NCI-H226 (cell line): Measurements from ENCODE around the gene PNRC2.
A peak's percentile ranks its signal among the peaks of the same experiment; 100 is the strongest.

Experiments
- DNase-seq: peaks from one replicate; pipeline ENCODE4 v3.0.0-alpha.2; 2015

Gene PNRC2, protein sequence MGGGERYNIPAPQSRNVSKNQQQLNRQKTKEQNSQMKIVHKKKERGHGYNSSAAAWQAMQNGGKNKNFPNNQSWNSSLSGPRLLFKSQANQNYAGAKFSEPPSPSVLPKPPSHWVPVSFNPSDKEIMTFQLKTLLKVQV

DNA sequence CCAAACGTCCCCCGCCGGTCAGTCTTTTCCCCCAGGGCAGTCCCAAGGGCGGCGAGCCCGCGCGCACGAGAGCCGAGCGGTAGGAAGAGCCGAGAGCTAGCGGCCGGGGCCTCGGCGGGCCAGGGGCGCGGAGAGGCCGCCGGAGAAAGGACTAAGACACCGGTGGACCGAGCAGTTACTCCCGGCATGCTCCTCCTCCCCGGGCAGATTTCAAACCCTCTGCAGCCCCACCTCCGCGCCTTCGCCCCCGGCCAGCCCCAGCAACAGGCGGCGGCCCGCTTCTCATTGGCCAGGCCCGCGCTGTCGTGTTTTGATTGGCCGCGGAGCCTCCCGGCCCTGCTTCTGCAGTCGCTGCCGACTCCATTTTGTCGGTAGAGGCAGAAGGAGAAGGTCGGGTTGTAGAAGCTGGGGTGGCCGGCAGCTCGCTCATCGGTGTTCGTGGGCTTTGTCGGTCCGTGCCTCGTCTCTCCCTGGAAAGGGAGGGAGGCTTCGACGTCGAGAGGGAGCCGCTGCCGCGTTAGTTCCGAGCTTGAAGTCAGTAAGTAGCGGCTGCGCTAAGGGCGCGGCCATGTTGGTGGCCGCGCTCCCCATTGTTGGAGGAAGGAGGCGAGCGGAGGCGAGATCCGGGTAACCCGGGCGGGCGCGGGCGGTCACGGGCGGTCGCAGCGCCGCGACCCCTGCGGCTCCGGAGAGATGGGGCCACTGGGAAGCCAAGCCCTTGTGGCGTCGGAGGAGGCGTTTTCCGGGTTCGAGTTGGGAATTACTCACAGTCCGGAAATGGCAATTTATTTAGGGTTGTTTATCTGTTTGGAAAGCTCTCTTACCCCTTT lies at the start of gene PNRC2:
Gene PNRC2, plus strand, starts transcription at position 368 of the 830 bp plus-strand sequence. CDS start 1,630 bp downstream, outside the sequence.
- peak; percentile 97 for DNase-seq

DNA sequence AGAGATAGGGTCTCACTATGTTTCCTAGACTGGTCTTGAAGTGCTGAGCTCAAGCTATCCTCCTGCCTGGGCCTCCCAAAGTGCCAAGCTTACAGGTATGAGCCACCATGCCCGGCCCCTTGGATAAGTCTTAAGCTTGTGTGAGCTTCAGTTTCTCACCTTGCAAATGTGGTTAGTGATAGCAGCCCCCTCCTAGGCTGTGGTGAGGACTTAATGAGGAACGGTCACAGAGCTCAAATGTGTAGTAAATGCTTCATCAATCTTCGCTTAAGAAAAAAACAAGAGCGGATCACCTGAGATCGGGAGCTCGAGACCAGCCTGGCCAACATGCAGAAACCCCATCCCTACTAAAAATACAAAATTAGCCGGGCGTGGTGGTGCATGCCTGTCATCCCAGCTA lies 49.5 kb upstream of the PNRC2 start:
- no peak for DNase-seq

DNA sequence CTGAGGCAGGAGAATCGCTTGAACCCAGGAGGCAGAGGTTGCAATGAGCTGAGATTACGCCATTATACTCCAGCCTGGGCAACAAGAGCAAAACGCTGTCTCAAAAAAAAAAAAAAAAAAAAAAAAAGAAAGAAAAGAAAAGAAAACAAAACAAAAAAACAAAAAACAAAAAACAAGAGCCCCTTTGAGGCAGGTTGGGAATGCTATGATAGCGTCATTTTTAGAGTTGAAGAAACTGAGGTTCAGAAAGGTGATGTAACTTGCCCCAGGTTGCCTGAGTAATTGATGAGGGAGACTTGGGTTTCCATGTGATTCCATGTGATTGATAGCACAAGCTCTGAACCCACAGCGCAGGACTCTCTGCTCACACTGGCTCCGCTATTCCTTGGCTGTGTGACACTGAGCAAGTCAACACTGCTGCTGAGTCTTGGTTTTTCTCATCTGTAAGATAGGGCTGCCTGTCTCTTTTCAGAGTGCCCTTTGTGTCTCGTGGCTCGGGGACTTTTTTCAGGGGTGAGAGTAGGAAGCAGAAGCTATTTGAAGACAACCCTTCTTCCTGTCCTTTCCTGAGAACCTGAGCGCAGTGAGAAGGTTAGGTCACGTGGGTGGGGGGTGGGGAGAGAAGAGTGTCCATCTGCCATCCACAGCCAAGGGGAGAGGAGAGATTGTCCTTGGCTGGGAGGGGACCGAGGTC lies 48.9 kb upstream of the PNRC2 start:
- DNase-seq, result no peak

DNA sequence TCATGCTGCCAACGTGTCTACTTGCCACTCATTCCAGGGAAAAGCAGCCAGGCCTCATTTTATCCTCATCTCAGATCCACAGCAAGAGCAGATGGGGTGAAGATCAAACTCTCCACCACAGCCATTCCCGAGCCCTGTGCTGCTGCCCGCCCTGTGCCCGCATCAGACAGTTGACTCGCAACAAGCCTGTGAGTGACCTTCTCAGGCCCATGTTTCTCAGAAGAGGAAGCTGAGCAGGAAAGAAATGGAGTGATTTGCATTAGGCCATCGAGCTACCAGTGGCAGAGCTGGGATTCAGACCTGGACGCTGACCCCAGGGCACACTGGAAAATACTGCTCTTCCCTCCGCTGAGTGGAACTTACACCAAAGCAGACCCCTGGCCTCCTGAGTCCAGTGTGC lies 47.7 kb upstream of the PNRC2 start:
- no peak for DNase-seq

DNA sequence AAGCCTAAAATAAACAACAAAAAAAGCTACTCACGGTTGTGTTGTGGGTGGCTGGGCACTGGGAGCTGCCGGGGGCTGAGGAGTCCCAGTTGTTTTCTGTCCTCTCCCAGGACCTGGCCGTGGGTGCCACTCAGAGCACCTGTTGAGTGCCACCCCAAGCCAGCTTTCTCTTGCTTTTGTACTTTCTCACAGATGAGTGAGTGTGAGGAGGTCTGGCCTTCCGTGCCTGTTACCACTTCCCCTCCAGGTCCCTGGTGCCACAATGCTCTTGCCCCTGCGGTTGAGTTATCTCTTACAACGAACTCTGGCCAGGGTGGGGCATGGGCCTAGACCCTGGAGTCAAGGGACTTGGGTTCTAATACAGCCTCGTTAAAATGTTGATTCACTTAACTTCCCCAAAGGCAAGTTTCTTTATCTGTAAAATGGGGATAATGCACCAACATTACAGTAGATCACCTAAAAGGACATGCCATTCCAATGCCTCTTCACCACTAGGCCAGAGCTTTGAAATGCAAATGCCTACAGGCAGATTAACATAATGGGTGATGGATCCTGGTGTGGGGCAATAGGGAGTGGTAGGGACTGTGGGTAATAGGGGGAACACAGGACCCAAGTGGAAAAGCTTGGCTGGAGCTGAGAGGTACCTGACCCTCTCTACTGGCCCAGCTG lies 46.3 kb upstream of the PNRC2 start, which contains the start of gene CNR2:
Gene CNR2, minus strand, starts transcription at position 151 of the 669 bp plus-strand sequence. CDS start 37,745 bp downstream, outside the sequence.
- no peak for DNase-seq

DNA sequence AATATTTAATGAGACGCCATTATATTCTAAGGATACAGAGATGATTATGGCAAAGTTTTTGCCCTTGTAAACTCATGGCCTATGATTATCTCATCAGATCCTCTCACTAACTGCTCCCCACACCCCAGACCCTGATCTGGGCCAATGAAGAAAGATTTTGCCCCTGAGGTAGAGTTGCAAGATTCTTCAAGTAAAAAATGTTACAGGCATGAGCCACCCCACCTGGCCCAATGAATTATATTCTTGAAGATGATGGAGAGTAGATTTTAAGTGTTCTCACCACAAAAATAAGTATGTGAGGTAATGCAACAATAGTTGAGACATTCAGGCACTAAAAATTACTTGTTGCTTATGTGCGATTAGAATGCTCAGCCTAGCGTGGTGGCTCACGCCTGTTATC lies 44.7 kb upstream of the PNRC2 start:
- no peak for DNase-seq

DNA sequence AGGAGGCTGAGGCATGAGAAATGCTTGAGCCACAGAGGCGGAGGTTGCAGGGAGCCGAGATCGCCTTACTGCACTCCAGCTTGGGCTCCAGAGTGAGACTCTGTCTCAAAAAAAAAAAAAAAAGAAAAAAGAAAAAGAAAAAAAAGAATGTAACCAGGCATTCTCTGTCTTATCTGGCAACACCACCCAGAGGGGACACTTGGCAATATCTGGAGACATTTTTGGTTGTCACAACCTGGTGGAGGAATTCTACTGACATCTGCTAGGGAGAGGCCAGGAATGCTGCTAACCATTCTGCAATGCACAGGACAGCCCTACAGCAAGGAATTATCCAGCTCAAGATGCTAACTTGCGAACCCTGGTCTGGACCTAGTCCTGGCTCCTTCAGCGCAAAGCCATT lies 44.2 kb upstream of the PNRC2 start:
- no peak for DNase-seq

DNA sequence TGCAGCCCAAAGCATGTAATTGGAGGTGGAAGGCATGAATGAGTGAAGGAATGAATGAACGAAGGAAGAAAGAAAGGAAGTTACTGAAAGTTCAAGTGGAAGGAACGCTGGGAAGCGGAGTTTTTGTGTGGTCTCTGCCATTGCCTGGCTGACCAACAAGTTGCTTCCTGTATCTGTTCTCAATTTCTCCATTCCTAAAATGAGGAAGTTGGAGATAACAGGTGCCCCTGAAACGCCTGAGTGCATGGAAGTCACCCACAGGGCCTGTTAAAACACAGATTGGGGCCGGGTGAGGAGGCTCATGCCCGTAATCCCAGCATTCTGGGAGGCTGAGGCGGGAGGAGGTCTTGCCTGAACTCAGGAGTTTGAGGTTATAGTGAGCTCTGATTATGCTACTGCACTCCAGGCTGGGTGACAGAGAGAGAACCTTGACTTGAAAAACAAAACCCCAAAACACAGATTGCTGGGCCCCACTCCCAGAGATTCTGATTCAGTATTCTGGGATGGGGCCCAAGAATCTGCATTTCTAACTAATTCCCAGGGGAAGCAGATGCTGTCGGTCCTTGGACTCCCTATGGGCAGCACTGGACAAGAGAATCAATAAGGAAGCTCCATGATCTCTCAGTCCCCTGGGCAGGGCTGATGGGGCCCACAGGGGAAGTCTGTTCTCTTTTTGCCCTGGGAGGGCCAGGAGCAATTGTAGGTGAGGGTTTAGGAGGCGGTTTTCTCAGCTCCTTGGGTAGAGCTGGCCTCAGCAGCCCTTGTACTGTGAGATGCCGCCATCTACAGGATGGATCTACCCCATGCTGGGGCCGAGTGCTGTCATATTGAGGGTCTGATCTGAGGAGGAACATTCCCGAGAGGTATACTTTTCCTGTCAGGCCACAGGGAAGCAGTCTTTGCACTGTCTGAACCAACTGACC lies 43.2 kb upstream of the PNRC2 start:
- DNase-seq, result peak; percentile 49

DNA sequence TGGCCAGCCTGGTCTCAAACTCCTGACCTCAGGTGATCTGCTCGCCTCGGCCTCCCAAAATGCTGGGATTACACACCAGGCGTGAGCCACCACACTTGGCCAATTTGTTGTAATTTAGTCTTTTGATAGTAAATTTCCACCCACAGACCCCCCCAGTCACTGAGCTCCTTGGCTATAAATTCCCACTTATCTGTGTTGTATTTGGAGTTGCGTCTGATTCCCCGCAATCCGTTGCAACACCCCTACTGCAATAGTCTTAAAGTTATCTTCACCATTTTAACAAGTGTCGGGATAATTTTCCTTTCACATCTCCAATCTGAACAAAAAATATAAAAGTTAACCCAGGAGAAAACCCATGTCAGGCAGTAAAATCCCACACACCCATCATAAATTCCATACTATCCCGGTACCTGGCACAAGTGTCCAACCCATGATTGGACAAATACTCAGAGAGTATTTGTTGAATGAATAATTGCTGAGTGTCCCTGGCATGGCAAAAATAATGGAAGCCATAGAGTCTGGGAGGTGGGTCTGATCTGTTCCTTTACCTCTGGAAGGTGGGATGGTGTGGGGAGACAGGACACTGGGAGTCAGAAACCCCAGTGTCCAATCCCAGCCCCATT lies 37.2 kb upstream of the PNRC2 start:
- DNase-seq, result no peak

DNA sequence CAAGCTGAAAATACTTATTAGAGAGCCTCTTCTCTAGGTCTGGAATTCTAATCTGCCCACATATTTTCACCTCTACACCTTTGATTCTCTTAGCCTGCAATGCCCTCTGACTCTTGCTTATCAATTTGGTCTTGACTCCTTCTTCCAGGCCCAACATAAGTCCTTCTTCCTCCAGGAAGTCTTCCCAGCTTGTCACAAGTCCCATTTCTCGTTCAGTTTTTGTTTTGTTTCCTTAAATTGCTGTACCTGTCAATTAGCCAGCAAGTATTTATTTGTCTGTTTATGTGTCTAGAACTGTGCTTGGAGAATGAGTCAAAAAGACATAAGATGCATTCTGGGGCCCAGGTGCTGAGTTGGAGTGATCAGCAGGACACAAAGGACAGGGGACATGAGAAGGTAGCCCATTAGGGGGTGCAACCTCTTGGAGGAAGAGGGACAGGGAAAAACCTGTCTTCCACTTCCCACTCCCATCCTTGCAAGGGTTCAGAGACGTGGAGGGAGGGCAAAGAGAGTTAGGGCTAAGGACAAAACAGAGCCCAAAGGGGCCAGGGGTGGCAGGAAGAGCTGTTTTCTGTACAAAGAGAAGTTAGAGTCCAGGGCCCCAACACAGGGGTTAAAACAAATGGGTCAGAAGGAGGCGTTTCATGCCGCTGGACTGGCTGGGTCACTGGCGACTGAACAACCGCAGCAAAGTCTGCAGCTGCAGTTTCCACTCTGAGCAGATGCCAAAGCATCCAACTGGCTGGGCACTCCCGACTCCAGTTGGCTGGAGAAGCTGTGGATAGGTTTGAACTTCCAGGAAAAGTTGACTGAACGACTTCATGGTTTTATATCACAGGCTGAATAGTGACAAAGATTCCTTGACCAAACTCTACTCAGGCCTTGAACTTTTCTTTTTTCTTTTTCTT lies 35.8 kb upstream of the PNRC2 start:
- DNase-seq, result no peak

DNA sequence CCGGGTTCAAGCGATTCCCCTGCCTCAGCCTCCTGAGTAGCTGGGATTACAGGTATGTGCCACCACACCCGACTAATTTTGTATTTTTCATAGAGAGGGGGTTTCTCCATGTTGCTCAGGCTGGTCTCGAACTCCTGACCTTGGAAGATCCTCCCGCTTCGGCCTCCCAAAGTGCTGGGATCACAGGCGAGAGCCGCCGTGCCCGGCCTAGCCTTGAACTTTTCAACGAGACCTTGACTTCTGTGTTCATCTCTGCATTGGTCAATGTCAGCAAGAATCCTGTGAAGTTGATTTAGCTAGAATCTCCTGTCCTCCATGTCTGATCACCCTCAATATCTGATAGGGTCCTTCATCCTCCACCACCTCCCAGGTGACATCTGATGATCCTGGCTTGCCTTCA lies 35.0 kb upstream of the PNRC2 start:
- no peak for DNase-seq

DNA sequence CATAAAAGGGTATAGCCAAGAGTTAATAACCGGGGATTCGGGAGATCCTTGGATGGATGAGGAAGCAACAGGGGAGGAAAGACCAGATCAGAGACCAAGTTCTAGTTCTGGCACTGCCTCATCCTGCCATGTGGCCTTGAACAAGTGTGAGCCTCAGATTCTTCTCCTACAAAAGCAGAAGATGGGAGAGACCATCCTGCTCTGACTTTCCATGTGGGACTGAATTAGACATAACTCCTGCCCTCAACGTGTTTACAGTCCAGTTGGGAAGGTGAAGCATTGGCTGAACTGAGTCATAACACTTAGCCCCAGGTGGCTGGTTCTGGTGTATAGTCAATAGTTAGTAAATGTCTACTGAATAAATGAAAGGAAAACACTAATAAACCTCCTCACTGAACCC lies 34.3 kb upstream of the PNRC2 start:
- no peak for DNase-seq

DNA sequence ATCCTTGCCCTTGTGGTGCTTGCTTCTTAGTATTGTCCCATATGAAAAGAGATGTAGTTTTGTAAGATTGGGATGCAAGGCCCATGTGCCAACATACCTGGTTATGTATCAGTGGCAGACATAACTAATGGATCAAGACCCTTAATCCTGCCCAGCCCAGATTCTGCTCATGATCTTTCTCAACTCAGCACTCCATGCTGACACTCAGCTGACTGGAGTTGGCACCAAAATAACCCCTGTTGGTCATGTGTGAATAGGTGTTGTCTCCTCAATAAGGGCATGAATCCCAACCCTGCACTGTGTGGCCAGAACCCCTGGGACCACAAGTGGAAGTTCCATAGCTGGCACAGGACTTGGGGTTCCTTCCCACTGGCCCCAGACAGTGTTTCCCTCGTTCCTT lies 32.5 kb upstream of the PNRC2 start:
- no peak for DNase-seq

DNA sequence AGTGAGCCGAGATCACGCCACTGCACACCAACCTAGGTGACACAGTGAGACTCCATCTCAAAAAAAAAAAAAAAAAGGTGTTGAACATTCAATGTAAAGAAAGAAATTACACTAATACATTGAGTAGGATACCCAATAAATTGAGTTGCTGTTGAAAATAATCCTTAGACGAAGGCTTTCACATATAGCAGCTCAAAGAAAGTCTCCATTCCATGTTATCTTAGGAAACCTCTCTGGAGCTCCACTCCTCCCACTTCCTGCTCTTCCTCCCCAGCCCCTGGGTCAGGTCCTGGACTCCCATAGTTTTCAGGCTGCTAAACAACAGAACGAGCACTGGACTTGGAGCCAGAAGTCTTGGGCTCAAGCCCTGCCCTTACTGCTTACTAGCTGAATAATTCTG lies 30.8 kb upstream of the PNRC2 start:
- DNase-seq, result no peak

DNA sequence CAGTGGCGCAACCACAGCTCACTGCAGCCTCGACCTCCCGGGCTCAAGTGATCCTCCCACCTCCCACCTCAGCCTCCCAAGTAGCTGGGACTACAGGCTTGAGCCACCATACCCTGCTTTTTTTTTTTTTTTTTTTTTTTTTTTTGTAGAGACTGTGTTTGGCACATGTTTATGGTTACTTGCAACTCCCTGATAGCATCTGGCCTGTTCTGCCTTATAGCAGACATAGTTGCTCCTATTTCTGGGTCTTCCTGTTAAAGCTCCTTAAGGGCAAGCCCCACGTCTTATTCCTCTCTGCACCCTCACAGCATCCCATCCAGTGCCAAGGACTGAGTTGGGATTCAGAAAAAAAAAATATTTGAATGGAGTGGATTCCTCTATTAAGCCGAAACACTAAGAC lies 29.4 kb upstream of the PNRC2 start:
- no peak for DNase-seq

DNA sequence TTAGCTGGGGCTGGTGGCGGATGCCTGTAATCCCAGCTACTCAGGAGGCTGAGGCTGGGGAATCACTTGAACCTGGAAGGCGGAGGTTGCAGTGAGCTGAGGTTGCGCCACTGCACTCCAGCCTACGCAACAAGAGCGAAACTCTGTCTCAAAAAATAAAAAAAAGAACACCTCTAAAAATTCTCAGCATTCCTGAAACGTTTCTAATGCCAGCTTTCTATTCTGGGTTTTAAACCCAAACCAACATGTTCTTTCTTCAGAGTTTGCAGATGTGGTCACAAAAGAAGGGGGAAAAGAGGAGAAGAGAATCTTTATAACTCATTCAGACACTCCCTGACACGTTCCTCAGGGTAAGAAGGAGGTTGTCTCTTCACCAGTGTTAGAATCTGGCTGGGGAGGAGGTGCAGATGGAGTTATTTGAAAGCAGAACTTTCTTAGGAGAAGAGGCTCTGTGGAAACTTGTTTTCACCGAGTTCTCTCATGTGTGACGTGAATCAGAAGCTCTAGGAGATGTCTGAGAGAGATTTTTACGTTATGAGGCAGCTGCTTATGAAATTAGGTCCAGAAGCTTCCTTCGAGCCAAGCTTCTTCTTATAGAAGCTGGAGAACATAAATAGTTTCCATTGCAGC lies 28.7 kb upstream of the PNRC2 start:
- DNase-seq, result peak; percentile 31

DNA sequence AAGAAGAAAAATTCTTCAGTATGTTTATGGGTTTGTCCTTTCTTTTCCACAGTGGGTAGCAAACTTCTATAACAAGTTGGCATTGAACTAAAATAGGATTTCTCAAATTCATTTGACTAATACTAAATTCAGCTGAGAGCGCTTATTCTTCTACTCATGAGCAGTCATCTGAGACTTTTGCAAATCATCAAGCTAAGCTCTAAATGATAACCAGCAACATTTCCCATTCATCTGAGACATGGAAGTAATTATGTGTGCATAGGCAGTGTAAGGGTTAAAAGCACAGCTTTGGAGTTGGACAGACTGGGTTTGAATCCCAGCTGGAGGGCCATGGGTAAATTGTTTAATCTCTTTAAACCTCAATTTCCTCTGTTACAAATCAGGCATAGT lies 28.1 kb upstream of the PNRC2 start:
- DNase-seq, result no peak

DNA sequence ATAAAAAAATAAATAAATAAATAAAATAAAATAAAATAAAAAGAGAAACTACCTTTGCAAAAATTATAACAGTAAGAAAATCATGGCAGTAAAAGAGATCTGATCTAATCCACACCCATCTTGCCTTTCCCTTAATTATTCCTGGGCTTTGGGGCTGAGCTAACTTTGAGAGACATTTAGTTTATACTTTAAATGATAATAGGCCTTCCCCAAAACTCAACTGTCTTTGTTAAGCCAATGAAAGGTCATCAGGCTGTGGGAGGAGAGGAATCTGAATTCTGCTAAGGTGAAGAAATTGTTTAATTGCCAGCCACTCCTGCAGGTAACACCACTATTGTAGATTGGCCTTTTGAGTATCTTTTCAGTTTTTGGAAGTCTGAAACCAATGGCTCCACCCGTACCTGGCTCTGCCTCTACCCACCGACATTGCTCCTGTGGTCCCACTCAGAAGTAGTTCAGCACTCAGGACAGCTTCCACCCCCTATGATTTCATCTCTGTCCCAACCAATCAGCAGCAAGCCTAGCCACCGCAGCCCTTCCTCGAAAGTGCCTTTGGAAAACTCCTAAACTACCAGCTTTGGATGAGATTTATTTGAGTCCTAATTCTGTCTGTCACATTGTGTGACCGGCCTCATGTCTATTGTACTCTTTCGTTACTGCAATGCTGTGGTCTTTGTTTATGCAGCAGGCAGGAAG lies 23.0 kb upstream of the PNRC2 start:
- DNase-seq, result no peak

DNA sequence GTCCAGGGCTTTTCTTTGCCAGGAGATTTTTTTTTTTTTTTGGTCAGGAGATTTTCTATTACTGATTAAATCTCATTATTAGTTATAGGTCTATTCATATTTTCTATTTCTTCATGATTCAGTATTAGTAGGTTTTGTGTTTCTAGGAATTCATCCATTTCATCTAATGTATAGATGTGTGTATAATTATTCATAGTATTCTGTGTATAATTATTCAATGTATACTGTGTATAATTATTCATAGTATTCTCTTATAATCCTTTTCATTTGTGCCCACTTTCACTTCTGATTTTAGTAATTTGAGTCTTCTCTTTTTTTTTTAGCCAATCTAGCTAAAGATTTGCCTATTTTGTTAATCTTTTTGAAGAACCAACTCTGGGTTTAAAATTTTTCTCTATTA lies 12.3 kb upstream of the PNRC2 start:
- DNase-seq, result no peak

DNA sequence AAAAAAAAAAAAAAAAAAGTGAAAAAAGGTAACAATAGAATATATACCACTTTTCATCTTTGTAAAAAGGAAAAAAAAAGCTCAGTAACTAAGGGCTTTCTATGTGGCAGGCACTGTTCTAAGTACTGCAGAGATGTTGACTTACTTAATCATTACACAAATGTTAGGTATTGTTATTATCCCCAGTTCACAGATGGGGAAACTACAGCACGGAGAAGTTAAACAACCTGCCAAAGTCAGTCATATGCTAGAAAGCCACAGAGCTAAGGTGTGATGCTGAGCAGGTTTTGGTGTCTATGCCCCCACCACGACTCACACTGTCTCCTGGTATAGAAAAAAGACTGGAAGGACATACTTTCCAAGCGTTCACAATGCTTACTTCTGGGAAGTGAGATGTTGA lies 6.6 kb upstream of the PNRC2 start:
- DNase-seq, result no peak
